Renal cortex interstitium (tissue), 11 donors: Measurements from ENCODE around the gene CAPN10. TPM values are rescaled to one million over a fixed set of nuclear protein-coding genes. Genes with fewer than 3 reads are reported as not detected.

ENCODE experiments used
- DNase-seq, 11 donors: peaks; one replicate each; pipeline ENCODE4 v3.0.0-alpha.2; 2013; ENCODE audit warnings: low read depth in 9 of 11, low spot score in 4 of 11; ENCODE audit errors: extremely low read depth in 1 of 11
- polyA plus RNA-seq, 3 donors: library from polyadenylated mRNA; unstranded; fragments of 120-200 nt; gene quantifications; one replicate each; pipeline ENCODE4 v1.2.1, GENCODE V29; 2013; ENCODE audit not compliant: insufficient read length in 3 of 3

CAPN10 gene
- polyA plus RNA-seq, 3 donors, result 20.2 to 37.9 (median 32.1) TPM

DNA sequence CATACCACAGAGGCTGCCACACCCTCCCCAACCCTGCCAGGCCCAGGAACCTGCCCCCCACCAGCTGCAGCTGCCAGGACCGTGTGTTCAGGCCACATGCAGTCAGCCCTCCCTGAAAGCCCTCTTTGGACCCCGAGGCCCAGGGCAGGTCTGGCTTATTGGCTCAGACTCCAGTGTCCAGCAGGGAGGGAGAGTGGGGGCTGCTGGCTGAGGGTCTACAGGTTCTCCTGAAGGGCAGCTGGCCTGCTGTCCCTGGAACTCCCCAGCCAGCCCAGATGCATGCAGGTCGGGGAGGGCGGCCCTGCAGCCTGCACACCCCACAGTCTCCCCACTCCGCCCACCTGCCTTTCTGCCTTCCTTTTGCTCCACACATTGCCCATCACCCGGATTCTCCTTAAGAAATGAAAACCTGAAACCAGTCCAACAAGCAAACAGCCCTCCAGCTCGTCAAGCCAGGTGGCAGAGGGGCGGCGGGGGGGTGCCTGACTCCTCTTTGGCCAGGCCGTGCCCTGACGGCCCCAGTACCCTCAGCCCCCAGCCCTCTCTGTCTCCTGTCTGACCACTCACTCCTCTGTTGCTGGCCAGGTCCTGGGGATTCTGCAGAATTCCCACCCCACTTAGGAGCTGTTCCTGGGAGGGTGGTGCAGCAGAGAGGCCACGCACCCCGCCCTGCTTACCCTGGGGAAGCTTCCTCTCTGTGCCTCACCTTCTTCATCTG lies 56.7 kb downstream of the CAPN10 start:
- no peak for DNase-seq

DNA sequence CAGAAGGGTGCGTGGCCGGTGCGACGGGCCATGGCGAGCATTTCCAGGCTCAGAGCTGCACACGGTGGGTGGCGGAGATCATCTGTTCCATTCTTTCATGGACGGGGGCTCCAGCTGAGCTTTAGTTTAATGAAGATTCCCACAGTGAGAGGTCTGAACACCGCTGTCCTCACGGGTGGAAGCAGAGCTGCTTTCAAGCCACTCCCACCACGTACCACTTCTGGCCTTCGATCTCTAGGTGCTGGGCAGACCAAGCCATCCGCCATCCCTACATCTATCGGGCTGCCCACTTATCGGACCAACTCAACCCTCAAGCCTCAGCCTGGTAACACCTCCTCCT lies 57.2 kb downstream of the CAPN10 start:
- DNase-seq, result no peak

DNA sequence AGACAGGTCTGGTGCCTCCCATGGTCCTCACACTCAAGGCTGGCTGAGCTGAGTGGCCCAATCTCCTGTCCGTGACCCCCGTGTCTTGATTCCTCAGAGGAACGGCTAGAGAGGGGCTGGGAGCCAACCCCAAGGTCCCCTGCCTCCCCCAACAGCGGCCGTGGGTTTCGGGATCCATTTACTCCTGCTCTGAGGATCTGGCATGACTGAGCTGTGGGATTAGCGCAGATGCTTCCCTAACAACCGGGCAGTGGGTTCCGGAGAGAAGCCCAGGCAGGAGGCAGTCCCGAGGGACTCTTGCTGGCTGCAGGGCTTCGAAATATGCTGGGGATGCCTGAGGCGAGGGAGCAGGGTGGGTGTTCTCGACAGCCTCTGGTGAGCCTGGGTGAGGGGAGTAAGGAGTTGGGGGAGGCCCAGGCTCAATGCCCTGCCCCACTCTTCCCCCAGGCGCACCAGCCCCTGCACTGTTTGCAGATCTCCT lies 57.7 kb downstream of the CAPN10 start:
- DNase-seq, result no peak

DNA sequence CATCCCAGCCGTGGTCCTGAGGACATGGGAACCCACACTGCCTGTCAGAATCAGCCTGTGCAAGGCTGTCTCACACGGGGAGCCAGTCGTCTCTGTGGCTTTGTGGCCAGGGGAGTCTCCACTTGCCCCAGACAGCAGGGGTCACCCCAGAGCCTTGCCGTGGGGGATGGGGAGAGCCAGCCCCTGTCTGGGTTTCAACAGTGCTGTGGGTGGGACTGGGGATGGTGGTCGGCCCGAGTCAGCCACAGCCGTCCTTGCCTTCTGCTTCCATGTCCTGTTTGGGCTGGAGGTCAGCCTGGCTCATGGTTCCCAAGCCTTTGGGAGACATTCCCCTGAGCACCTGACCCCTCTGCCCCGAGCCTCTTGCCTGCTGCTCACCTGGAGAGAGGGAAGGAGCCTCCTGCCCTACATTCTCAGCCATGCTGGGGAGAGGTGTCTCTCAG lies 58.3 kb downstream of the CAPN10 start:
- DNase-seq, result no peak

DNA sequence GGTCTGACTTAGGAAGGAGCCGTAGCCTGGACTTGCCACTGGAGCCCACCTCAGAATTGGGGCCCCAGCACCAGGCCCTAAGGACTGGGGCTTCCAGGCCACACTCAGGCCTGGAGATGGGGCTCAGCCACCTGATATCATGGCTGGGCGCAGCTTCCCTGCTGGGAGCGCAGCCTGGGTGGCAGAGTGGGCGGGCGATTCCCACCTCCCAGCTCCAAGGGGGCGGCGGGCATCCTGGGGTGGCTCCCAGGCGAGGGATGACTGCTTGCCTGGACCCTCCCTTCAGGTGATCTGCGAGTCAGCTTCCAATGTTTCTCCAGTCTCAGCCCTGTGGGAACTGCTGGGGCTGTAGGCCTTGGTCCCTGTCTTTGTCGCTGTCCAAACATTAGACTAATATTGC lies 58.8 kb downstream of the CAPN10 start:
- DNase-seq, result no peak

DNA sequence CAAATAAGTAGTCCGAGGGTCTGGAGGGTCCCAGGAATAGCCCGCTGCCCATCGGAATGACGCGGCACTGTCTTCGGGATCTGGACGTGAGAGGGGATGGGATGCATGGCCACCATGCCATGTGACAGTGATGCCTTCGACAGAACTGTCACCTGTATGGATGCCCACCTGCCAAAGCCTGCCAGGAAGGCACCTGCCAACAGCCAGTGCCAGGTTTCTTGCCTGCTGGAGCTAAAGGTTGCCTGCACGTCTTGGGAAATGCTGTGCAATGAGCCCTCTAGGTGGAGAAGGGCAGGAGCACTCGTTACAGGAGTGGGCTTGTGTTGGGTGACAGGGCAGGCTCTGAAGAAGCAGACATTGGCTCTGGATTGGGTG lies 59.3 kb downstream of the CAPN10 start:
- DNase-seq, result no peak

DNA sequence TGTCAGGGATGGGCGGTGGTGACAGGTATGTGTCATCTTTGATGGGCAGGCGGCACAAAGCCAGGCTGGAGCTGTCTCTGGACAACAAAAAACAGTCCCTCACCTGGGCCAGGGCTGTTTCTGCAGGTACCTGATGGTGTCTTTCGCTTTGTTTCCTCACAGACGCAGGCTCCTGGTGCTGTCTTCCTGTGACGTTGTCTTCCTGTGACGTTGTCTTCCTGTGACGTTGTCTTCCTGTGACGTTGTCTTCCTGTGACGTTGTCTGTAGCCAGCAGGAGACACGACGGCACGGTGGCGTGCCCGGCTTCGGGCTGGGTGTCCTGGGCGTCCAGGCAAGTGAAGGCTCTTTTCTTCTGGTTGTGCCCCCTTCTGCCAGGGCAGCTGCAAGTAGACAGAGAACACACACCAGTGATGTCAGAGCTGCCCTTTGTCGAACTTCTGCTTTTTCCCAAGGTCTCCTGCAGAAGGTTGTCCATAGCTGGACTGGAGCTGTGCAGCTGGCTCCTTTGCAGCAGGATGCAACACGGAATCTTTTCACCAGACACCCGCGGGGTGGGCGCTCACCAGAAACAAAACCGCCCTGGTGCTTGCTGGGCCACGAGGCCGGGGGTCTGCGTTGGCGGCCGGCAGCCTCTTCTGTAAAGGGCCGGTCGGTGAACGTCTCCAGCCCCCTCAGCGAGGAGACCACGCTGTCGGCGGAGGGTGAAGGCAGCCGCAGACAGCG lies 59.8 kb downstream of the CAPN10 start:
- no peak for DNase-seq

DNA sequence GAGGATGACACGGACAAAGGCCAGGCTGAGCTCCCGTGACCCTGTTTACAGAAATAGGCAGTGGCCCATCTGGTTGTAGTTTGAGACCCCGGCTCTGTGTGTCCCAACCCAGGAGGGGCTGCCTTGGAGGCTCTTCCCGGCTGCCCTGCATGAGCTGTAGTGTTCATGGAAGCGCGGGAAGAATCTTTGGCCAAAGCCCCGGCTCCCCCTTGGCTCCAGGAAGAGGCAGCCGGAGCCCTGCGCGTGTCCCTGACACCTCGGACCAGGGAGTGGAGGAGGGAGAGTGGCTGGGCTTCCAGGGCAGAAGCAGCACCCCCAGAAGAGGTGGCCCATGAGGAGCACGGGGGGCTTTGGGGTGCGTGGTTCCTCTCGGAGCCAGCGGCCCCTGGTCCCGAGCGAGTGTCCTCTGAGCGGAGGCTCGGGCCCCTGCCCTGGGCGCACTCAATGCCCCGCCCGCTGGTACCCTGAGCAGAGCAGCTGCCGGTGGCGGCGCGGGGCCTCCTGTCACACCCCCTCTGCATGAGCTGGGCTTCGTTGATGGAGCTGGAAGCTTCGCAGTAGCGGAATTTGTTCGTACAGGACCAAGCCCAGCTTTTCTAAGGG lies 60.5 kb downstream of the CAPN10 start:
- DNase-seq, result no peak

DNA sequence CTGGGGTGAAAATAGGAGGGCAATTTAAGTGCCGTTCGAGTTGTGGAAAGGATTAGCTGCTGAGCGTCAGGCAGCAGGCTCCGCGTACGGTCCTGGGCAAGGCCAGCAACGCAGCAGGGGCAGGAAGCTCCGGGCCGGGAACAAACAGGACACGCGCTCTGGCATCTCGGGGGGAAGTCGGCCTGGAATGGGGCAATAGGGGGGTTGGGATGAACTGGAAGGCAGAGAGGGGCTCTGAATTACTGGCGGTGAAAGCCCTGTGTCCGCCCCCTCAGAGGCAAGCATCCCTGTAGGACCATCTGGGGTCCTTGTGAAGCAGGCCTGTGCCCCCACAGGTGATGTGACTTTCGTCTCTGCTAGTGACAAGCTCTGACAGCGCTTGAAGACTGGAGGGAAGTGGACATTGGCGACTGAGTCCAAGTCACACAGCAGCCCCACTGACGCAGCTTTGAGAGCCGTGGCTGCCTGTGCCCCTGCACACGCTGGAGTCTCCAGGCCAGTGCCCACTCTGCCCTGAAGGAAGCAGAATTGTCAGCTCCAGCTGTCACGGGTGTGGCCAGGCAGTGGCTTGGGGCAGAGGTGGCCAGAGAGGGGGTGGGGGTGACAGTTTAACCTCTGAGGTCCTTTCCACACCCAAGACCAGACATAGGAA lies 61.1 kb downstream of the CAPN10 start:
- no peak for DNase-seq

DNA sequence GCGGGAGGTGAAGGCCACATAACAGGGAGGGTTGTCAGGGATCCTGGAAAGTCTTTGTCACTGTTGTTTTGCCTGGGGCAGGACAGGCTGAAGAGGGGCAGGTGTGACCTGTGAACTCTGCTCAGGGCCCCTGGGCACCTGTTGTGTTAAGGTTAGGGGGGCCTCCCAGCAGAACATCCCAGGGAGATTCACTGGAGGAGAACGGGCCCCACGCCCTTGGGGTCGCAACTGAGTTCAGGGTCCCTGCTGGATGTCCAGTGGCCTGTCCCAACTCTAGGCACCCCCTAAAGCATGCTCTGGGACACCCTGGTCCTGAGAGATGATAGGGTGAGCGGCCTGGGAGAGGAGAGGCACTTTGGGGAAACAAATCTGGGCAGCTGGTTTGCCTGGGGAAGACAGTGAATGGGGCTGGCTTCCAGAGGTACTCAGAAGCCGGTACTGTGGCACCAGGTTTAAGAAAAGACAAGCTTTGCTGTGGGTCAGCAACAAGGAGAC lies 61.7 kb downstream of the CAPN10 start:
- DNase-seq, result no peak

Other genes with a start within 250 kb of the CAPN10 start
- gene GPC1, start 151.1 kb upstream of the CAPN10 start, polyA plus RNA-seq, result 10 to 100 TPM; 26.8 to 45.1 (median 44.6) TPM
- gene ANKMY1, start 28.7 kb upstream of the CAPN10 start, polyA plus RNA-seq, result 10 to 100 TPM; 10.5 to 14.9 (median 11.4) TPM
- 1 to 10 TPM; 6.0 to 7.1 (median 6.9) TPM for gene DUSP28, start 26.4 kb upstream of the CAPN10 start, polyA plus RNA-seq
- 10 to 100 TPM; 24.1 to 34.2 (median 31.1) TPM for gene RNPEPL1, start 18.2 kb upstream of the CAPN10 start, polyA plus RNA-seq
- gene GPR35, start 38.7 kb downstream of the CAPN10 start, polyA plus RNA-seq, result 1 to 10 TPM; 1.7 to 3.2 (median 1.9) TPM
- under 1 TPM; 0.48 to 0.51 (median 0.49) TPM for gene AQP12B, start 96.2 kb downstream of the CAPN10 start, polyA plus RNA-seq
- gene AQP12A, start 105.1 kb downstream of the CAPN10 start, polyA plus RNA-seq, result under 1 TPM in 2 of 3 donors, not detected in 1; 0.38 to 0.55 TPM
- gene KIF1A, start 233.5 kb downstream of the CAPN10 start, polyA plus RNA-seq, result 10 to 100 TPM; 10.7 to 14.0 (median 11.4) TPM